HAP-1 (cell line): ENCODE results near the gene ATF7IP.

Source experiments
- DNase-seq, 2 experiments: peaks; one replicate each; pipeline ENCODE4 v3.0.0-alpha.2; 2016 to 2020; ENCODE audit warnings: low spot score in 2 of 2
- H3K27me3 ChIP-seq: fragments of 250-450 bp; sonication (Bioruptor Pico); 2 replicates; pipeline ENCODE4 v1.5.1; 2020; ENCODE audit warnings: low read depth, mild to moderate bottlenecking, moderate library complexity
- H3K36me3 ChIP-seq: fragments of 250-450 bp; sonication (Bioruptor Pico); replicated peaks from 2 replicates; pipeline ENCODE4 v1.5.1; 2020; ENCODE audit warnings: mild to moderate bottlenecking
- H3K4me1 ChIP-seq: fragments of 250-450 bp; sonication (Bioruptor Pico); 2 replicates; pipeline ENCODE4 v1.5.1; 2020; ENCODE audit warnings: mild to moderate bottlenecking
- H3K4me3 ChIP-seq: fragments of 250-450 bp; sonication (Bioruptor Pico); 2 replicates; pipeline ENCODE4 v1.5.1; 2020; ENCODE audit warnings: mild to moderate bottlenecking, moderate library complexity
- H3K9me3 ChIP-seq: fragments of 250-450 bp; sonication (Bioruptor Pico); 2 replicates; pipeline ENCODE4 v1.5.1; 2020; ENCODE audit warnings: mild to moderate bottlenecking, moderate library complexity
- in situ Hi-C: fragments of 300-500 bp; cut with MboI; formaldehyde crosslinking; loops from 3 replicates; pipeline ENCODE4 v1.14.3; 2020; ENCODE audit warnings: low sequenced_read_pairs, inconsistent platforms, mixed read lengths

ATF7IP gene

GRCh38 chr12:14408208-14408607, 42.7 kb downstream of the ATF7IP start:
- DNase-seq = no peak
- Histone ChIP-seq H3K9me3 (no peaks in the 10 kb centered on the region), H3K4me1 (peaks cover 8% of the 10 kb centered on the region), H3K4me3 (no peak overlapping the region), H3K27me3 (no peaks in the 10 kb centered on the region), H3K36me3 (peaks cover 9% of the 10 kb centered on the region)
- in situ Hi-C loops = no loop called here

- in situ Hi-C loops = no loop called here
- no peak for DNase-seq
- H3K27me3 ChIP-seq = no peaks in the 10 kb centered on the region
- no peak overlapping the region for H3K4me3 ChIP-seq
- no peaks in the 10 kb centered on the region for H3K9me3 ChIP-seq
- H3K4me1 ChIP-seq = no peaks in the 10 kb centered on the region
- H3K36me3 ChIP-seq = peaks cover 9% of the 10 kb centered on the region
Measured at GRCh38 chr12:14410177-14410576, 44.7 kb downstream of the ATF7IP start.

- H3K36me3 ChIP-seq = peaks cover 9% of the 10 kb centered on the region
- in situ Hi-C loops = no loop called here
- H3K4me3 ChIP-seq = no peak overlapping the region
- no peaks in the 10 kb centered on the region for H3K27me3 ChIP-seq
- no peaks in the 10 kb centered on the region for H3K4me1 ChIP-seq
- H3K9me3 ChIP-seq = no peaks in the 10 kb centered on the region
- DNase-seq = no peak
Measured at GRCh38 chr12:14410841-14411569, 45.5 kb downstream of the ATF7IP start.

GRCh38 chr12:14416658-14417057, 51.2 kb downstream of the ATF7IP start:
- in situ Hi-C loops = no loop called here
- peaks cover 20% of the 10 kb centered on the region for H3K4me1 ChIP-seq
- H3K27me3 ChIP-seq = no peaks in the 10 kb centered on the region
- H3K9me3 ChIP-seq = no peaks in the 10 kb centered on the region
- no peaks in the 10 kb centered on the region for H3K36me3 ChIP-seq
- H3K4me3 ChIP-seq = no peak overlapping the region
- peak; percentile 47 to 48 for DNase-seq

- no peak overlapping the region for H3K4me3 ChIP-seq
- no peaks in the 10 kb centered on the region for H3K36me3 ChIP-seq
- no peaks in the 10 kb centered on the region for H3K9me3 ChIP-seq
- peak; percentile 85 for DNase-seq
- peaks cover 20% of the 10 kb centered on the region for H3K4me1 ChIP-seq
- in situ Hi-C loops = no loop called here
- no peaks in the 10 kb centered on the region for H3K27me3 ChIP-seq
Measured at GRCh38 chr12:14417715-14418114, 52.2 kb downstream of the ATF7IP start.

- in situ Hi-C loops = no loop called here
Measured at GRCh38 chr12:14418451-14418890, 53.0 kb downstream of the ATF7IP start.

GRCh38 chr12:14422516-14423230, 57.2 kb downstream of the ATF7IP start:
- no peak for DNase-seq
- Histone ChIP-seq H3K27me3 (no peaks in the 10 kb centered on the region), H3K36me3 (peaks cover 10% of the 10 kb centered on the region), H3K4me3 (no peak overlapping the region), H3K4me1 (peaks cover 7% of the 10 kb centered on the region), H3K9me3 (no peaks in the 10 kb centered on the region)
- in situ Hi-C loops = no loop called here

More at GRCh38 chr12:14418451-14418890, 53.0 kb downstream of the ATF7IP start:
- H3K27me3 ChIP-seq = no peaks in the 10 kb centered on the region
- no peak for DNase-seq
- no peaks in the 10 kb centered on the region for H3K36me3 ChIP-seq
- H3K9me3 ChIP-seq = no peaks in the 10 kb centered on the region
- H3K4me1 ChIP-seq = peaks cover 20% of the 10 kb centered on the region
- H3K4me3 ChIP-seq = no peak overlapping the region

DNA sequence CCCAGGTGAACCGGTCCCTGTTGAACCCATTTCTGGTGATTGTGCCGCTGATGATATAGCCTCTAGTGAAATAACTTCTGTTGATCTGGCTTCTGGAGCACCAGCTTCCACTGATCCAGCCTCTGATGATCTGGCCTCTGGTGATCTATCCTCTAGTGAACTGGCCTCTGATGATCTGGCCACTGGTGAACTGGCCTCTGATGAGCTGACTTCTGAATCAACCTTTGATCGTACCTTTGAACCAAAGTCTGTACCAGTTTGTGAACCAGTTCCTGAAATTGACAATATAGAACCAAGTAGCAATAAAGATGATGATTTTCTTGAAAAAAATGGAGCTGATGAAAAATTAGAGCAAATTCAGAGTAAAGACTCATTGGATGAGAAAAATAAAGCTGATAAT, 59.1 kb downstream of the ATF7IP start:
- Histone ChIP-seq H3K9me3 (no peaks in the 10 kb centered on the region), H3K36me3 (peaks cover 11% of the 10 kb centered on the region), H3K4me1 (no peaks in the 10 kb centered on the region), H3K27me3 (no peaks in the 10 kb centered on the region), H3K4me3 (no peak overlapping the region)
- DNase-seq = no peak
- in situ Hi-C loops = no loop called here

GRCh38 chr12:14426792-14427191, 61.3 kb downstream of the ATF7IP start:
- Histone ChIP-seq H3K4me3 (no peak overlapping the region), H3K4me1 (no peaks in the 10 kb centered on the region), H3K36me3 (peaks cover 22% of the 10 kb centered on the region), H3K27me3 (no peaks in the 10 kb centered on the region), H3K9me3 (peaks cover 2% of the 10 kb centered on the region; the same call in 1 of the 2 replicates)
- no peak for DNase-seq
- in situ Hi-C loops = no loop called here

DNA sequence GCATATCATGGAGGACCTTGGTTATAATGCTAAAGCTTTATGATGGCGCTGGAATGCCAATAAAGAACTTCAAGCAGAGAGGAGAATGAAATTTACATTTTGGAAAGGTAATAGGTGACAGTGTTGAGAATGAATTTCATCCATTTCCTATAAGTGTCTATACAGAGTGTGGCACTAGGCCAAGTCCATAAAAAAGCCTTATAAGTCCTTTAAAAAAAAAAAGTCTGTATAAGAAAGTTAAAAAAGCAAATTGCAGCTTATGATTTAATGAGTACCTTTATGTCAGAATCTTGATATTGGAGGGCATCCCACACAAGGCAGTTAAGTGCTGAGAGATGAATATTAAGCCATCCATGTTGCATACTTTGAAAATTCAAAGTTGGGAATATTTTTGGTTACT, 62.4 kb downstream of the ATF7IP start:
- no peak for DNase-seq
- Histone ChIP-seq H3K9me3 (peaks cover 2% of the 10 kb centered on the region; the same call in 1 of the 2 replicates), H3K27me3 (no peaks in the 10 kb centered on the region), H3K4me1 (no peaks in the 10 kb centered on the region), H3K36me3 (peaks cover 22% of the 10 kb centered on the region), H3K4me3 (no peak overlapping the region)
- in situ Hi-C loops = no loop called here

- Histone ChIP-seq H3K9me3 (peaks cover 2% of the 10 kb centered on the region; the same call in 1 of the 2 replicates), H3K4me1 (no peaks in the 10 kb centered on the region), H3K36me3 (peaks cover 17% of the 10 kb centered on the region), H3K27me3 (no peaks in the 10 kb centered on the region), H3K4me3 (no peak overlapping the region)
- no peak for DNase-seq
- in situ Hi-C loops = no loop called here
Measured at GRCh38 chr12:14430394-14430986, 65.0 kb downstream of the ATF7IP start.

DNA sequence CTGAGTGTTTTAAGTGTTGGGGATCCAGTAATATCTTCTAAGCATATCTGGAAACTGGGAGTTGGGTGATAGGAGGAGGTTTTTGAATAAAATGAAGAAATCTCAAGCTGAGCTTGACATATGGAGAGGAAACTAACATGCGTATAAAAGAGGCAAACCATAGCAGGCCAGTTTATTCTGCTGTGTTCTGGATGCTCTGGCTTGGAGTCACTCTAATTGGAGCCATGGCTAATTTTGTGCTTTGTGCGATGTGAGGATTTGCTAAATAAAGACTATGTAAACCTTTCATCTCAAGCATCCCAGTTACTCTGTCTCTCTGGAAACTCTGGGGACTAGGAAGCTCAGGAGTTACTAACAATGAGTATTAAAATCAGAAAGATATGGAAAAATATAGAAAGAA, 66.5 kb downstream of the ATF7IP start:
- H3K36me3 ChIP-seq = peaks cover 27% of the 10 kb centered on the region

GRCh38 chr12:14435627-14436026, 70.1 kb downstream of the ATF7IP start:
- no peak for DNase-seq
- H3K36me3 ChIP-seq = peaks cover 48% of the 10 kb centered on the region

More for the DNA sequence above, 66.5 kb downstream of the ATF7IP start:
- no peak for DNase-seq
- H3K9me3 ChIP-seq = peaks cover 2% of the 10 kb centered on the region; the same call in 1 of the 2 replicates
- H3K4me1 ChIP-seq = no peaks in the 10 kb centered on the region
- in situ Hi-C loops = no loop called here
- no peaks in the 10 kb centered on the region for H3K27me3 ChIP-seq
- H3K4me3 ChIP-seq = no peak overlapping the region

More at GRCh38 chr12:14435627-14436026, 70.1 kb downstream of the ATF7IP start:
- in situ Hi-C loops = no loop called here
- Histone ChIP-seq H3K4me3 (no peak overlapping the region), H3K4me1 (no peaks in the 10 kb centered on the region), H3K9me3 (no peaks in the 10 kb centered on the region), H3K27me3 (no peaks in the 10 kb centered on the region)
